ENCODE results near the gene CDADC1.

The CDADC1 gene

DNA sequence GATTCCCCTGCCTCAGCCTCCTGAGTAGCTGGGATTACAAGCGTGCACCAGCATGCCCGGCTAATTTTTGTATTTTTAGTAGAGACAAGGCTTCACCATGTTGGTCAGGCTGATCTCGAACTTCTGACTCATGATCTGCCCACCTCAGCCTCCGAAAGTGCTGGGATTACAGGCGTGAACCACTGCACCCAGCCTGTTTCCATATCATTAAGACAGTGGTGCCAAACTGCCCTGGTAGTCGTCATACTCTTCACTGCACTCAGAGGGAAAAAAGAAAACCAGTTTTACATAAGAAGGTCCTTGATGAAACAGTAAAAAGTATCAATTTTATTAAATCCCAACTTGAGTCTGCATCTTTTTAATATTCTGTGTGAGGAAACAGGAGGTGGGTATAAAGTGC is 14.9 kb downstream of the CDADC1 start:
- TF ChIP-seq FOXP2 (optimal IDR thresholded peaks at IDR 0.05; ENCODE audit: borderline replicate concordance, extremely low read depth, extremely low read length, insufficient read depth), result no peak
- TF ChIP-seq POLR2AphosphoS5 (IDR thresholded peaks at IDR 0.05; ENCODE audit: low read depth, low read length), result no peak
- no peak for TF ChIP-seq REST (IDR thresholded peaks at IDR 0.05; ENCODE audit: insufficient read depth in 1 of 2, low read depth in 2 of 2, low read length in 2 of 2)
- TF ChIP-seq TAF1 (IDR thresholded peaks at IDR 0.05; ENCODE audit: borderline replicate concordance, insufficient read depth, low read length), result no peak
- TF ChIP-seq SIN3A (IDR thresholded peaks at IDR 0.05; ENCODE audit: borderline replicate concordance, insufficient read depth, low read length), result no peak

- TF ChIP-seq FOXP2 (optimal IDR thresholded peaks at IDR 0.05; ENCODE audit: borderline replicate concordance, extremely low read depth, extremely low read length, insufficient read depth) (no peak), POLR2AphosphoS5 (IDR thresholded peaks at IDR 0.05; ENCODE audit: low read depth, low read length) (no peak), SIN3A (IDR thresholded peaks at IDR 0.05; ENCODE audit: borderline replicate concordance, insufficient read depth, low read length) (no peak), REST (IDR thresholded peaks at IDR 0.05; ENCODE audit: insufficient read depth in 1 of 2, low read depth in 2 of 2, low read length in 2 of 2) (no peak), TAF1 (IDR thresholded peaks at IDR 0.05; ENCODE audit: borderline replicate concordance, insufficient read depth, low read length) (no peak)
Measured at GRCh38 chr13:49265822-49266221, 18.1 kb downstream of the CDADC1 start.

GRCh38 chr13:49271264-49271663 is 23.5 kb downstream of the CDADC1 start:
- TF ChIP-seq FOXP2 (optimal IDR thresholded peaks at IDR 0.05; ENCODE audit: borderline replicate concordance, extremely low read depth, extremely low read length, insufficient read depth) (no peak), REST (IDR thresholded peaks at IDR 0.05; ENCODE audit: insufficient read depth in 1 of 2, low read depth in 2 of 2, low read length in 2 of 2) (no peak), TAF1 (IDR thresholded peaks at IDR 0.05; ENCODE audit: borderline replicate concordance, insufficient read depth, low read length) (no peak), POLR2AphosphoS5 (IDR thresholded peaks at IDR 0.05; ENCODE audit: low read depth, low read length) (no peak), SIN3A (IDR thresholded peaks at IDR 0.05; ENCODE audit: borderline replicate concordance, insufficient read depth, low read length) (no peak)

GRCh38 chr13:49272296-49272695 is 24.6 kb downstream of the CDADC1 start:
- no peak for TF ChIP-seq REST (IDR thresholded peaks at IDR 0.05; ENCODE audit: insufficient read depth in 1 of 2, low read depth in 2 of 2, low read length in 2 of 2)
- TF ChIP-seq FOXP2 (optimal IDR thresholded peaks at IDR 0.05; ENCODE audit: borderline replicate concordance, extremely low read depth, extremely low read length, insufficient read depth), result no peak
- TF ChIP-seq SIN3A (IDR thresholded peaks at IDR 0.05; ENCODE audit: borderline replicate concordance, insufficient read depth, low read length), result no peak
- TF ChIP-seq TAF1 (IDR thresholded peaks at IDR 0.05; ENCODE audit: borderline replicate concordance, insufficient read depth, low read length), result no peak
- TF ChIP-seq POLR2AphosphoS5 (IDR thresholded peaks at IDR 0.05; ENCODE audit: low read depth, low read length), result no peak

- TF ChIP-seq TAF1 (IDR thresholded peaks at IDR 0.05; ENCODE audit: borderline replicate concordance, insufficient read depth, low read length), result no peak
- TF ChIP-seq REST (IDR thresholded peaks at IDR 0.05; ENCODE audit: insufficient read depth in 1 of 2, low read depth in 2 of 2, low read length in 2 of 2), result no peak
- no peak for TF ChIP-seq SIN3A (IDR thresholded peaks at IDR 0.05; ENCODE audit: borderline replicate concordance, insufficient read depth, low read length)
- TF ChIP-seq POLR2AphosphoS5 (IDR thresholded peaks at IDR 0.05; ENCODE audit: low read depth, low read length), result no peak
- no peak for TF ChIP-seq FOXP2 (optimal IDR thresholded peaks at IDR 0.05; ENCODE audit: borderline replicate concordance, extremely low read depth, extremely low read length, insufficient read depth)
Measured at GRCh38 chr13:49278211-49278610, 30.5 kb downstream of the CDADC1 start.
